MCF 10A (cell line): Measurements from ENCODE around the gene KDM4B. TPM values are rescaled to one million over a fixed set of nuclear protein-coding genes. Genes with fewer than 3 reads are reported as not detected.

Experiments used
- BruUV-seq: library from RNA; stranded (reverse); fragments of 400-500 nt; replicated peaks from 2 replicates; lab custom pipeline; 2021; lab: Mats Ljungman, UMichigan
- CTCF ChIA-PET: fragments of 300-600 bp; sonication (Branson Sonifier 250); formaldehyde crosslinking; extraction: SDS; loops from one replicate; lab custom pipeline; 2021; ENCODE audit warnings: antibody characterized with exemption, inconsistent platforms; lab: Yijun Ruan, JAX
- POLR2A ChIA-PET: fragments of 300-600, 350-650 bp; sonication (Branson Sonifier 250); formaldehyde crosslinking; extraction: SDS; loops from one replicate; lab custom pipeline; 2020; ENCODE audit warnings: antibody characterized with exemption, inconsistent platforms; lab: Yijun Ruan, JAX
- DNase-seq: peaks from one replicate; pipeline ENCODE4 v3.0.0-alpha.2; 2018; ENCODE audit not compliant: unreplicated experiment
- H3K27ac Mint-ChIP-seq: one replicate; pipeline ENCODE4 v1.8.0; 2022; ENCODE audit warnings: mild to moderate bottlenecking, low read depth, mixed read lengths; ENCODE audit not compliant: unreplicated experiment
- H3K27me3 Mint-ChIP-seq: one replicate; pipeline ENCODE4 v1.8.0; 2022; ENCODE audit warnings: mixed read lengths; ENCODE audit not compliant: insufficient read depth, unreplicated experiment
- H3K36me3 Mint-ChIP-seq: one replicate; pipeline ENCODE4 v1.8.0; 2022; ENCODE audit warnings: mild to moderate bottlenecking, moderate library complexity, mixed read lengths; ENCODE audit not compliant: insufficient read depth, unreplicated experiment
- H3K4me1 Mint-ChIP-seq: one replicate; pipeline ENCODE4 v1.8.0; 2022; ENCODE audit warnings: mixed read lengths; ENCODE audit not compliant: insufficient read depth, unreplicated experiment
- H3K4me3 Mint-ChIP-seq: one replicate; pipeline ENCODE4 v1.8.0; 2022; ENCODE audit warnings: mild to moderate bottlenecking, moderate library complexity, mixed read lengths; ENCODE audit not compliant: unreplicated experiment
- H3K9me3 Mint-ChIP-seq: one replicate; pipeline ENCODE4 v1.8.0; 2022; ENCODE audit warnings: mixed read lengths; ENCODE audit not compliant: unreplicated experiment
- intact Hi-C: fragments of 100-400 bp; cut with micrococcal nuclease; formaldehyde crosslinking; loops from 2 replicates; pipeline ENCODE4 v1.14.1; 2022
- total RNA-seq: library from RNA; stranded (reverse); gene quantifications from 2 replicates; pipeline ENCODE4 v1.2.3, GENCODE V29; 2022
- TF ChIP-seq, protein P1 (sequence below): fragments of 200-600 bp; IDR thresholded peaks from one replicate; pipeline ENCODE4 v1.8.0; 2022; ENCODE audit warnings: antibody characterized with exemption, mild to moderate bottlenecking; ENCODE audit not compliant: unreplicated experiment

Gene KDM4B
- total RNA-seq, 1 experiment from 2014 or later, result 34.4 TPM

- ChIA-PET POLR2A (no interaction called here), CTCF (no interaction called here)
- Mint-ChIP-seq H3K9me3 (no peaks in the 10 kb centered on the region), H3K4me1 (peaks cover 14% of the 10 kb centered on the region), H3K27ac (no peak overlapping the region), H3K4me3 (no peak overlapping the region), H3K36me3 (peaks cover 29% of the 10 kb centered on the region), H3K27me3 (no peaks in the 10 kb centered on the region)
- BruUV-seq, result no TSS peak
- no peak for DNase-seq
- TF ChIP-seq, protein P1, sequence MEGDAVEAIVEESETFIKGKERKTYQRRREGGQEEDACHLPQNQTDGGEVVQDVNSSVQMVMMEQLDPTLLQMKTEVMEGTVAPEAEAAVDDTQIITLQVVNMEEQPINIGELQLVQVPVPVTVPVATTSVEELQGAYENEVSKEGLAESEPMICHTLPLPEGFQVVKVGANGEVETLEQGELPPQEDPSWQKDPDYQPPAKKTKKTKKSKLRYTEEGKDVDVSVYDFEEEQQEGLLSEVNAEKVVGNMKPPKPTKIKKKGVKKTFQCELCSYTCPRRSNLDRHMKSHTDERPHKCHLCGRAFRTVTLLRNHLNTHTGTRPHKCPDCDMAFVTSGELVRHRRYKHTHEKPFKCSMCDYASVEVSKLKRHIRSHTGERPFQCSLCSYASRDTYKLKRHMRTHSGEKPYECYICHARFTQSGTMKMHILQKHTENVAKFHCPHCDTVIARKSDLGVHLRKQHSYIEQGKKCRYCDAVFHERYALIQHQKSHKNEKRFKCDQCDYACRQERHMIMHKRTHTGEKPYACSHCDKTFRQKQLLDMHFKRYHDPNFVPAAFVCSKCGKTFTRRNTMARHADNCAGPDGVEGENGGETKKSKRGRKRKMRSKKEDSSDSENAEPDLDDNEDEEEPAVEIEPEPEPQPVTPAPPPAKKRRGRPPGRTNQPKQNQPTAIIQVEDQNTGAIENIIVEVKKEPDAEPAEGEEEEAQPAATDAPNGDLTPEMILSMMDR, result no peak
- intact Hi-C loops, result no loop called here
These were observed 42.7 kb downstream of the KDM4B start for GRCh38 chr19:5011476-5012238.

GRCh38 chr19:5012688-5013457, 44.0 kb downstream of the KDM4B start:
- CTCF ChIA-PET, result no interaction called here
- Mint-ChIP-seq H3K4me3 (no peak overlapping the region), H3K9me3 (no peaks in the 10 kb centered on the region), H3K27ac (no peak overlapping the region), H3K4me1 (peaks cover 14% of the 10 kb centered on the region), H3K36me3 (peaks cover 33% of the 10 kb centered on the region), H3K27me3 (no peaks in the 10 kb centered on the region)
- no peak for DNase-seq
- intact Hi-C loops, result no loop called here
- BruUV-seq, result no TSS peak
- TF ChIP-seq, protein P1, result no peak
- POLR2A ChIA-PET, result interaction anchor here (0.9 kb wide), 1 partner anchor 44 kb away, joined by 5 read pairs; the partner anchor contains the start of gene KDM4B

DNA sequence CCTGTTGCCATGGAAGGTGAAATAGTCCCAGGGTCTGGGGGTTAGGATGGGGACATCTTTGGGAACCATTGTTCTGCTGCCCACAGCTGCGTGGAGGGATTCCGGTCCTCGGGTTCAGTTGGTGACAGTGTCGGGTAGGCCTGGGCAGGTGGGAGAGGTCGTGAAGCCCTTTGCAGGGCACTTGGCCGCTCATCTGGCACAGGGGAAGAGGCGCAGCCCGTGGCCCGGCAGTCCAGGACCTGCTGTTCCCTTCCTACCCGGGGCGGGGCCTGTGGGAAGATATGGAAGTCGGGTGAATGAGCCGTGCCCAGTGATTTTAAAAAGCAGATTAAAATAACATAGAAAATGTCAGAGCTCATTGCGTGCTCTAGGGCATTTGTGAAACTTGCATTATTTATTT, 44.8 kb downstream of the KDM4B start:
- Mint-ChIP-seq H3K27me3 (no peaks in the 10 kb centered on the region), H3K4me1 (peaks cover 14% of the 10 kb centered on the region), H3K36me3 (peaks cover 38% of the 10 kb centered on the region), H3K27ac (no peak overlapping the region), H3K4me3 (no peak overlapping the region), H3K9me3 (no peaks in the 10 kb centered on the region)
- TF ChIP-seq, protein P1, result no peak
- no TSS peak for BruUV-seq
- DNase-seq, result no peak
- ChIA-PET POLR2A (interaction anchor here (1.4 kb wide), 1 partner anchor 41 kb away, joined by 3 read pairs; no protein-coding TSS in a partner anchor), CTCF (interaction anchor here (0.7 to 1.4 kb wide), 2 partner anchors 11 to 17 kb away, joined by 3 to 7 read pairs; no protein-coding TSS in a partner anchor)
- intact Hi-C loops, result no loop called here

- H3K4me3 Mint-ChIP-seq, result no peak overlapping the region
- DNase-seq, result no peak
- peaks cover 33% of the 10 kb centered on the region for H3K36me3 Mint-ChIP-seq
- ChIA-PET CTCF (interaction anchor here (0.6 to 1.4 kb wide), 5 partner anchors 12 to 1210 kb away, joined by 3 to 7 read pairs (median 3); no protein-coding TSS in a partner anchor), POLR2A (interaction anchor here (0.7 to 1.4 kb wide), 3 partner anchors 33 to 675 kb away, joined by 3 to 4 read pairs (median 3); no protein-coding TSS in a partner anchor)
- H3K4me1 Mint-ChIP-seq, result peaks cover 14% of the 10 kb centered on the region
- no peaks in the 10 kb centered on the region for H3K9me3 Mint-ChIP-seq
- intact Hi-C loops, result no loop called here
- BruUV-seq, result no TSS peak
- TF ChIP-seq, protein P1, result no peak
- no peaks in the 10 kb centered on the region for H3K27me3 Mint-ChIP-seq
- H3K27ac Mint-ChIP-seq, result no peak overlapping the region
These were observed 46.0 kb downstream of the KDM4B start for GRCh38 chr19:5014941-5015340.
